Lung (tissue), 12 donors: ENCODE results near the gene ZBTB7A. TPM values are rescaled to one million over a fixed set of nuclear protein-coding genes. Genes with fewer than 3 reads are reported as not detected.

Source experiments
- ATAC-seq: fragments of 200-7000 bp; cut with Tn5 transposase; one replicate; pipeline ENCODE4 v1.9.1; 2020; ENCODE audit warnings: moderate number of reproducible peaks; ENCODE audit not compliant: insufficient read depth, low FRiP score
- DNase-seq, 3 donors: peaks; one replicate each; pipeline ENCODE4 v3.0.0-alpha.2; 2013 to 2017
- H3K27ac ChIP-seq, 2 donors: one replicate each; pipeline ENCODE4 v1.5.1; 2013; ENCODE audit warnings: mild to moderate bottlenecking in 2 of 2, moderate library complexity in 2 of 2, control low read depth in 1 of 2, inconsistent platforms in 1 of 2, low read depth in 1 of 2, low read length in 1 of 2
- H3K27me3 ChIP-seq, 3 donors: one replicate each; pipeline ENCODE4 v1.5.1; 2013; ENCODE audit warnings: low read length in 2 of 3; ENCODE audit not compliant: control insufficient read depth in 3 of 3, insufficient read depth in 3 of 3
- H3K36me3 ChIP-seq, 4 donors: one replicate each; pipeline ENCODE4 v1.5.1; 2013; ENCODE audit warnings: low read length in 4 of 4, mild to moderate bottlenecking in 1 of 4, moderate library complexity in 1 of 4; ENCODE audit not compliant: control insufficient read depth in 4 of 4, insufficient read depth in 4 of 4
- H3K4me1 ChIP-seq, 5 donors: one replicate each; pipeline ENCODE4 v1.5.1; 2013; ENCODE audit warnings: low read length in 5 of 5, mild to moderate bottlenecking in 2 of 5, moderate library complexity in 1 of 5; ENCODE audit not compliant: control insufficient read depth in 5 of 5, insufficient read depth in 5 of 5
- H3K4me3 ChIP-seq: one replicate; pipeline ENCODE4 v1.5.1; 2013; ENCODE audit warnings: mild to moderate bottlenecking, control low read depth, moderate library complexity
- H3K9ac ChIP-seq, 2 donors: one replicate each; pipeline ENCODE4 v1.5.1; 2013; ENCODE audit warnings: low read length in 2 of 2, control low read depth in 1 of 2; ENCODE audit not compliant: insufficient read depth in 1 of 2
- H3K9me3 ChIP-seq, 4 donors: one replicate each; pipeline ENCODE4 v1.5.1; 2013; ENCODE audit warnings: low read length in 3 of 4, mild to moderate bottlenecking in 1 of 4, moderate library complexity in 1 of 4; ENCODE audit not compliant: control insufficient read depth in 4 of 4, insufficient read depth in 3 of 4
- WGBS, 2 donors: extraction: QIAGEN DNeasy Blood & Tissue Kit; methylation state at CpG; one replicate each; pipeline ENCODE4 v1.1.7; 2013; 5-methylcytosine and 5-hydroxymethylcytosine counted together
- polyA plus RNA-seq, 2 donors: library from polyadenylated mRNA; stranded (reverse); fragments of 200-250 nt; gene quantifications; one replicate each; pipeline ENCODE4 v1.2.1, GENCODE V29; 2013
- total RNA-seq, 2 donors: library from RNA; depleted of rRNA in 1 of 2; stranded (reverse); fragments of >200 nt in 1 of 2; gene quantifications; one replicate each; pipeline ENCODE4 v1.2.1, GENCODE V29; 2014 to 2021
- TF ChIP-seq, protein P1 (sequence below): IDR thresholded peaks from 2 replicates; pipeline ENCODE4 v1.5.1; 2012; ENCODE audit warnings: mild to moderate bottlenecking; ENCODE audit errors: control extremely low read depth, extremely low read depth
- donor health status: control.
- donor health status: control.
- donor health status: Bipolar disorder and iron deficiency.
- donor health status: healthy.
- donor health status: DM: yes; HTN: yes; CAD: no.

The ZBTB7A gene
- total and polyA plus RNA-seq, 4 donors: 13.4 to 68.0 (median 19.5) TPM

DNA sequence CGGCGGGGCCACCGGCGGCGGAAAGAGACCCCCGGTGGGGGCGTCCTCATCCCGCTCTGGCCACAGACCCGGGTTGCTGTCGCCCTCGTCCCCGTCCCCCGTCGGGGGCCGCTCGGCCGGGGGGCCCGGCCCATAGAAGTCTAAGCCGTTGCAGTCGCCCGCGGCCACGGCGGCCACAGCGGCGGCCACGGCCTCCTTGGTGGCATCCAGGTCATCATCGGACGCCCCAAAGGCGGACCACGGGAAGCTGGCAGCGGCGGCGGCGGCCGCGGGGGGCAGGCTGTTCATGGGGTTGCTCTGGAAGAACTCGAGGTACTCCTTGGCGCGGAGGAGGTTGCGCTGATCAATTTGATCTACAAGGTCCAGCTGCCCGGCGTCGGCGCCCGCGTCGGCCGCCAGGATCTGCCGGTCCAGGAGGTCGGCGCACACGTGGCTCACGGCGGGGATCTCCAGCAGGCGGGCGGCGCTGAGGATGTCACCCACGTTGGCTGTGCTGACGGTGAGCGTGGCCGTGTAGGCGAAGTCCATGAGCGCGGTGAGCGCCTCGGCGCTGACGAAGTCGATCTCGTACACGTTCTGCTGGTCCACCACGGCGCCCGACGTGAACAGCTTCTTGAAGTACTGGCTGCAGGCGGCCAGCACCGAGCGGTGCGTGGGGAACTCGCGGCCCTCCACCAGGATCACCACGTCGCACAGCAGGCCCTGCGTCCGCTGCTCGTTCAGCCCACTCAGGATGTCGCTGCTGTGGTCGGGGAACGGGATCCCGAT is 12.1 kb downstream of the ZBTB7A start:
- H3K27me3 ChIP-seq: no peaks in the 10 kb centered on the region
- no peak overlapping the region for H3K4me3 ChIP-seq
- DNase-seq (no peak), ATAC-seq (no peak)
- 97% methylated on average over 89 to 91 of the region's 91 CpGs for WGBS, 2 donors
- TF ChIP-seq, protein P1, sequence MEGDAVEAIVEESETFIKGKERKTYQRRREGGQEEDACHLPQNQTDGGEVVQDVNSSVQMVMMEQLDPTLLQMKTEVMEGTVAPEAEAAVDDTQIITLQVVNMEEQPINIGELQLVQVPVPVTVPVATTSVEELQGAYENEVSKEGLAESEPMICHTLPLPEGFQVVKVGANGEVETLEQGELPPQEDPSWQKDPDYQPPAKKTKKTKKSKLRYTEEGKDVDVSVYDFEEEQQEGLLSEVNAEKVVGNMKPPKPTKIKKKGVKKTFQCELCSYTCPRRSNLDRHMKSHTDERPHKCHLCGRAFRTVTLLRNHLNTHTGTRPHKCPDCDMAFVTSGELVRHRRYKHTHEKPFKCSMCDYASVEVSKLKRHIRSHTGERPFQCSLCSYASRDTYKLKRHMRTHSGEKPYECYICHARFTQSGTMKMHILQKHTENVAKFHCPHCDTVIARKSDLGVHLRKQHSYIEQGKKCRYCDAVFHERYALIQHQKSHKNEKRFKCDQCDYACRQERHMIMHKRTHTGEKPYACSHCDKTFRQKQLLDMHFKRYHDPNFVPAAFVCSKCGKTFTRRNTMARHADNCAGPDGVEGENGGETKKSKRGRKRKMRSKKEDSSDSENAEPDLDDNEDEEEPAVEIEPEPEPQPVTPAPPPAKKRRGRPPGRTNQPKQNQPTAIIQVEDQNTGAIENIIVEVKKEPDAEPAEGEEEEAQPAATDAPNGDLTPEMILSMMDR: no peak
- peaks cover 0 to 6% (median 0%) of the 10 kb centered on the region in 4 donors for H3K9me3 ChIP-seq
- H3K9ac ChIP-seq: no peak overlapping the region
- H3K27ac ChIP-seq: no peak overlapping the region
- H3K36me3 ChIP-seq: peaks cover 7 to 44% (median 21%) of the 10 kb centered on the region in 4 donors
- H3K4me1 ChIP-seq: peaks cover 3 to 27% (median 14%) of the 10 kb centered on the region in 5 donors

DNA sequence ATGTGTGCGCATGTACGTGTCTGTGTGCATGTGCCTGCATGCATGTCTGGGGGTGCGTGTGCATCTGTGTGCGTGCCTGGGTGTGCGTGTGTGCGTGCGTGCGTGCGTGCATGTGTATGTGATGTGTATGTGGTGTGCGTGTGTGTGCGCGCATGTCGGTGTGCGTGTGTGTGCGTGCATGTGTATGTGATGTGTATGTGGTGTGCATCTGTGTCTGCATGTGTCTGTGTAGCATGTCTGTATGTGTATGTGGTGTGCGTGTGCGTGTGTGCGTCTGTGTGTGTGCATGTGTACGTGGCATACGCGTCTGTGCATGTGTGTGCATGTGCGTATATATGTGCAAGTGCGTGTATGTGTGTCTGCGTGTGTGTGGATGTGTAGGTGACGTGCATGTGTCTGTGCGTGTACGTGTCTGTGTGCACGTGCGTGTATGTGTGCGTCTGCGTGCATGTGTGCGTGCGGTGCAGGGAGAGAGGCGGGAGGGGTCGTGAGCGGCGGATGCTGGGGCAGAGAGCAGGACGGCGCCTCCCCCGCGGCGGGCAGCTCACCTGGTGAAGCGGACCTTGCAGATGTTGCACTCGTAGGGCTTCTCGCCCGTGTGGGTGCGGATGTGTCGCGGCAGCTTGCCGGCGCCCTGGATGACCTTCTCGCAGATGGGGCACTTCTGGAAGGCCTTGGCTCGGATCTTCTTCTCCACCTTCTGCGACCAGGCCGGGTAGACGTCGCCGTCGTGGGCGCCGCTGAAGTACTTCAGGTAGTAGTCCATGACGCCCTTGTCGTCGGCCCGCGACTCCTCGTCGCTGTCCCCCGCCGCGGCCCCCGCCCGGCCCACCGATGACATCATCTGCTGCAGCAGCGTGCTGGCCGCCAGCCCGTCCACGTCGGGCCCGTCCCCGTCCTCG is 13.0 kb downstream of the ZBTB7A start:
- H3K4me3 ChIP-seq: no peak overlapping the region
- H3K4me1 ChIP-seq: peaks cover 3 to 17% (median 7%) of the 10 kb centered on the region in 5 donors
- ATAC-seq: no peak
- TF ChIP-seq, protein P1: no peak
- H3K27me3 ChIP-seq: no peaks in the 10 kb centered on the region
- no peak for DNase-seq
- H3K27ac ChIP-seq: peak overlapping the region in 1 of 2 donors; percentile 79
- peaks cover 0 to 6% (median 0%) of the 10 kb centered on the region in 4 donors for H3K9me3 ChIP-seq
- 94 to 95% methylated on average over 82 of the region's 82 CpGs for WGBS, 2 donors
- no peak overlapping the region for H3K9ac ChIP-seq
- H3K36me3 ChIP-seq: peaks cover 7 to 49% (median 21%) of the 10 kb centered on the region in 4 donors

DNA sequence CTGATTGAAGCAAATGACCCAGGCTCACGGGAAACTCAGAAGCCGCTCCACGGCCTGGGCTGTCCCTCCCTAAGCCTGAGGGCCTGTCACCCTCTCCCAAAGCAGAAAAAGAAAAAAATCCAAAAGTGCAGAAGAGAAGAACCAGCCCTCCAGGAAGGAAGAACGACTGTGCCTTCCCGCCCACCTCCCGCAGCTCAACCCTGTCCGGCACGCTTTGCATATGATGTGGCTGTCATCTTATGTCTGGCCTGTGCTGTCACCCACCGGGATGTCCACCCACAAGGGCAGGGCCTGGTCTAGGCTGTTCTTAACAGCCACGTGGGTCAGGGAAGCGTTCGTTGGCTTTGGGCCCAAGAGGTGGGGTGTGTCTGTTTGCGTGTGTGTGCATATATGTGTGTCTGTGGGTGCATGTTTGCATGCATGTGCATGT is 13.7 kb downstream of the ZBTB7A start:
- Histone ChIP-seq H3K4me3 (no peak overlapping the region), H3K4me1 (peaks cover 3 to 14% (median 7%) of the 10 kb centered on the region in 5 donors), H3K27ac (peak overlapping the region in 1 of 2 donors; percentile 79), H3K9me3 (peaks cover 0 to 6% (median 0%) of the 10 kb centered on the region in 4 donors), H3K9ac (no peak overlapping the region), H3K36me3 (peaks cover 7 to 53% (median 21%) of the 10 kb centered on the region in 4 donors), H3K27me3 (no peaks in the 10 kb centered on the region)
- WGBS, 2 donors: 29 to 40% methylated on average over 13 of the region's 13 CpGs
- TF ChIP-seq, protein P1: no peak
- ATAC-seq (no peak), DNase-seq (no peak)
